ENCODE results near the gene APOBEC2.

DNA sequence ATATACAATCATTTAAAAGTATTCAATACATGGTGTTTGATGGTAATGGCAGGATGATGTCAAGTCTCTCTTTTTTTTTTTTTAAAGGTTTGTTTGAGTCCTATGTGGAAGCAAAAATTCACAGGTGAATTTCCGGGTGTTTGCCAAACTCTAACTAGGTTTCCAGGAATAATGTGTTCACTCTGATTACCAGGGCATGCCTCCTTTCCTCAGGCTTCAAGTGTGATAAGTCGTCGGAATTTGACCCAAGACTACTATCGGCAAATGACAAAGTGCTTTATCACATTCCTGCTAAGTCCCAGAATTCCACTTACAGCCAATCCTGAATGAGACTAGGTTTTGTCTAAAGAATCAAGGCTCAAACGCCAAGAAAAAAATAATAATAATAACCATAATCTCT lies 11.8 kb downstream of the APOBEC2 start:
- TF ChIP-seq, protein P1, sequence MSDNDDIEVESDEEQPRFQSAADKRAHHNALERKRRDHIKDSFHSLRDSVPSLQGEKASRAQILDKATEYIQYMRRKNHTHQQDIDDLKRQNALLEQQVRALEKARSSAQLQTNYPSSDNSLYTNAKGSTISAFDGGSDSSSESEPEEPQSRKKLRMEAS (IDR thresholded peaks at IDR 0.05), result no peak
- TF ChIP-seq CEBPB (IDR thresholded peaks at IDR 0.05) (no peak), RAD21 (IDR thresholded peaks at IDR 0.05; ENCODE audit: low read depth) (no peak), TEAD4 (IDR thresholded peaks at IDR 0.05) (no peak)
- TF ChIP-seq, protein P2, sequence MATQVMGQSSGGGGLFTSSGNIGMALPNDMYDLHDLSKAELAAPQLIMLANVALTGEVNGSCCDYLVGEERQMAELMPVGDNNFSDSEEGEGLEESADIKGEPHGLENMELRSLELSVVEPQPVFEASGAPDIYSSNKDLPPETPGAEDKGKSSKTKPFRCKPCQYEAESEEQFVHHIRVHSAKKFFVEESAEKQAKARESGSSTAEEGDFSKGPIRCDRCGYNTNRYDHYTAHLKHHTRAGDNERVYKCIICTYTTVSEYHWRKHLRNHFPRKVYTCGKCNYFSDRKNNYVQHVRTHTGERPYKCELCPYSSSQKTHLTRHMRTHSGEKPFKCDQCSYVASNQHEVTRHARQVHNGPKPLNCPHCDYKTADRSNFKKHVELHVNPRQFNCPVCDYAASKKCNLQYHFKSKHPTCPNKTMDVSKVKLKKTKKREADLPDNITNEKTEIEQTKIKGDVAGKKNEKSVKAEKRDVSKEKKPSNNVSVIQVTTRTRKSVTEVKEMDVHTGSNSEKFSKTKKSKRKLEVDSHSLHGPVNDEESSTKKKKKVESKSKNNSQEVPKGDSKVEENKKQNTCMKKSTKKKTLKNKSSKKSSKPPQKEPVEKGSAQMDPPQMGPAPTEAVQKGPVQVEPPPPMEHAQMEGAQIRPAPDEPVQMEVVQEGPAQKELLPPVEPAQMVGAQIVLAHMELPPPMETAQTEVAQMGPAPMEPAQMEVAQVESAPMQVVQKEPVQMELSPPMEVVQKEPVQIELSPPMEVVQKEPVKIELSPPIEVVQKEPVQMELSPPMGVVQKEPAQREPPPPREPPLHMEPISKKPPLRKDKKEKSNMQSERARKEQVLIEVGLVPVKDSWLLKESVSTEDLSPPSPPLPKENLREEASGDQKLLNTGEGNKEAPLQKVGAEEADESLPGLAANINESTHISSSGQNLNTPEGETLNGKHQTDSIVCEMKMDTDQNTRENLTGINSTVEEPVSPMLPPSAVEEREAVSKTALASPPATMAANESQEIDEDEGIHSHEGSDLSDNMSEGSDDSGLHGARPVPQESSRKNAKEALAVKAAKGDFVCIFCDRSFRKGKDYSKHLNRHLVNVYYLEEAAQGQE (IDR thresholded peaks at IDR 0.05; ENCODE audit: low read depth), result no peak

Measured in Ishikawa (cell line).